ENCODE results near the gene MITF.

MITF gene, protein sequence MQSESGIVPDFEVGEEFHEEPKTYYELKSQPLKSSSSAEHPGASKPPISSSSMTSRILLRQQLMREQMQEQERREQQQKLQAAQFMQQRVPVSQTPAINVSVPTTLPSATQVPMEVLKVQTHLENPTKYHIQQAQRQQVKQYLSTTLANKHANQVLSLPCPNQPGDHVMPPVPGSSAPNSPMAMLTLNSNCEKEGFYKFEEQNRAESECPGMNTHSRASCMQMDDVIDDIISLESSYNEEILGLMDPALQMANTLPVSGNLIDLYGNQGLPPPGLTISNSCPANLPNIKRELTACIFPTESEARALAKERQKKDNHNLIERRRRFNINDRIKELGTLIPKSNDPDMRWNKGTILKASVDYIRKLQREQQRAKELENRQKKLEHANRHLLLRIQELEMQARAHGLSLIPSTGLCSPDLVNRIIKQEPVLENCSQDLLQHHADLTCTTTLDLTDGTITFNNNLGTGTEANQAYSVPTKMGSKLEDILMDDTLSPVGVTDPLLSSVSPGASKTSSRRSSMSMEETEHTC

DNA sequence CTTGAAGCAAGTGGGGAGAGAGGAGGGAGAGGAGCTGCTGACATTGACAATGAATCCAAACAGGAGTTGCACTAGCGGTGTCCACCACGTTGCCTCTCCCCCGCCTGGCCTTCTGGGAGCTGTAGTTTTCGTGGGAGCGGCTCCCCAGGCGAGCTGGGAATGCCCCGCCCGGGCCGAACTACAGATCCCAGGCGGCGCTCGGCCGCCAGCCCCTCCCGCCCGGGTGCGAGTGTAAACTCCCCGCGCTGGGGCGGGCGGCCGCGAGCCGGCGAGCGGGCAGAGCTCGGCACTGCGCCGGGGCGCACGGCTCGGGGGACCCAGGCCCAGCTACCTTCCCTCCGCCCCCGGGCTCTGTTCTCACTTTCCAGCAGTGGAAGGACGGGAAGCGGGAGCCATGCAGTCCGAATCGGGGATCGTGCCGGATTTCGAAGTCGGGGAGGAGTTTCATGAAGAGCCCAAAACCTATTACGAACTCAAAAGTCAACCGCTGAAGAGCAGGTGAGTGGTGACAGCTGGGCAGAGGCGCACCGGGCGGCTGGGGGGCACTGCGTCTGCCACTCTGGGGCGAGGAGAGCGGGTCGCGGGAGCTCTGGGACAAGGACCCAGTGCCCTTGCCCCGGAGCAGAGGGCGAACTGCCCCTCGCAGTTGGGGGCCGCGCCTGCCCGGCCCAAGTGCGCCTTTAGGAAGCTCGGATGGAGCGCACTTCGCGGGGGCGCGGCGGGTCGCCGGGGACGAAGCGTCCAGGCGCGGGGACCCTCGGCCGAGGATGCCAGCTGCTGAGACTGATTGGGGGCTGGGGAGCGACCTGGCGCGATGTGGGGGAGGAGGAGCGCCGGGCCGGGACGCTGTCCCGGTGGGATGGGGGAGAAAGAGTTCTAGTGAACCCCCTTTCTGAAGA, at the start of gene MITF:
Gene MITF, plus strand, starts transcription at position 261 of the 899 bp plus-strand sequence. Its CDS starts 134 bp downstream, at position 395.
- DNase-seq (ENCODE audit: low spot score), result peak; percentile 49

DNA sequence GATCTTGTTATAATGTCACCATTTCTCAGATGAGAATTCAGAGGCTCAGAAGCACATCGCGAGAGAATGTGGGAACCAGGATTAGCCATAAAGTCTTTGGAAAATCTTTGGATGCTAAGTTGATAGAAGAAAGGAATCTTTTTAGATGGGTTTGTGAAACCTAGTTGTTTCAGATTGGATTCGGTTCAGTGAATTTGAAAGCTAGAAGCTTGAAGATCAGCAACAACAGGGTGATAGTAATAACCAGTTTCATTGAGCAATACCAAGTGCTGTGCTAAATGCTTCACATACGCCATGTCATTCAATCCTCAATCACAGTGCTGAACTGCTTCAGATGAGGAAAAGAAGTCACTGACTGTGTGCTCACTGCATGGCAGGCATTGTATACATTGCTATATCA, 47.4 kb upstream of the MITF start:
- DNase-seq (ENCODE audit: low spot score), result no peak

DNA sequence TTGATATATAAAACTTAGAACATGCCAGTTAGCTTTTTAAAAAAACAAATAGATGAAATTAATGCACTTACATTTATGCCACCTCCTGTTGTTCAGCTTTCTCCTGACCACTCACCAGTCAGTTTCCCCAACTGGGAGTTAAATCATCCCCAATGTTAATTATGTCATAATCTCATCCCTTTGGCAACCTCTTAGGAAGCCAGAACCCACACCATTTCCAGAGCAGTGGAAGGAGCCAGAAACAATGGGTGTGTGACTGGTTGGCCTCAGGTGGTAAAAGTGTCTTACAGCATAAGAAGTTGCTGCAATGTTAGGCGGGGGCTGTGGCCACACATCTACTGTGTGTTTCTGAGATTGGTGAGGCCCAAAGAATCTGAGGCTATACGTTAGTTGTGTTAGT, 46.5 kb upstream of the MITF start:
- no peak for DNase-seq (ENCODE audit: low spot score)

DNA sequence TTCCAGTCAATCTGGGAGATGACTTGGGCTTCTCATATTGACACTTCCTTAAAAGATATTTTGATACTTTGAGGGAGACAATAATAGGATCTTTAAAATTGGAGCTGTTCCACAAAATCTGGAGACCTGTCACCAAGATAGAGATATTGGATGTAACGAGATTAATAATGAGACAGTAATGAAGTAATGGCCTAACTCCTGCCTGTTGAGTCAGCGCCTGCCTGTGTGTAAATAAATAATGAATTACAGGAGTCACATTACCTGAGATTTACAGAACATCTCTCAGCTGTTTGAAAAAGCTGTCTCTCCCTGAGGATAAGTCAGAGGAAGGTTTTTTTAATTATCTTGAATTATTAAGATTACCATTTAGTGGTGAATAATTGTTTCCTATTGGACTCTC, 43.8 kb upstream of the MITF start:
- DNase-seq (ENCODE audit: low spot score), result no peak

DNA sequence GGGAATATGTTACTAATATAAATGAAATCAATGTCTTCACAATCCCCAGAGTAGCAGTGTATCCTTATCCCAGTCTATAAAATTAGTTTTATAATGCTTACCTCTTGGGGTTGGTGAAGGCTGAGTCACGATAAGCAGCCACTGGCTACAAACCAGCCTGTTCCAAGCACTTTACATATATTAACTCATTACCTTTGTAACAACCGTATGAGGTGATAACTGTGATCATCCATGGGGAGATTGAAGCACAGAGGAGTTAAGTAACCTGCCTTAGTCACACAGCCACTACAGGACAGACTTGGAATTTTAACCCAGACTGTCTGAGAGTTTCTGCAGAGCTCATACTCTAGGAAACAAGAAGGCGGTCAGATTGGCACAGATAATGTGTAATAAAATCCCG, 43.3 kb upstream of the MITF start:
- no peak for DNase-seq (ENCODE audit: low spot score)

DNA sequence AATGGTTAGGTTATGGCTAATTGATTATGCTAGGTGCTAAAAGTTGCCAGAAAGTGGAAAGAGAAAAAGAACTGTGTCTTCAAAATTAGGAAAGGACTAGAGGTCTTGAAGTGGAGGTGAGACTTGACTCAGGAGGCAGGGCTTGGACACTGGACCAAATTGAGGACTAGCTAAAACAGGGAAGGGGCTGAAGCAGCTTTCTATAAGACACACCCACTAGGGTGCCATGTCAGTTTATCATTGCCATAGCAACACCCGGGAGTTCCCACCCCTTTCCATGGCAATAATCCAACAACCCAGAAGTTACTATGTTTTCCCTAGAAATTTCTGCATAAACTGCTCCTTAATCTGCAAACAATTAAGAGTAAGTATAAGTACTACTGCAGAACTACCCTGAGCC, 42.9 kb upstream of the MITF start:
- no peak for DNase-seq (ENCODE audit: low spot score)

DNA sequence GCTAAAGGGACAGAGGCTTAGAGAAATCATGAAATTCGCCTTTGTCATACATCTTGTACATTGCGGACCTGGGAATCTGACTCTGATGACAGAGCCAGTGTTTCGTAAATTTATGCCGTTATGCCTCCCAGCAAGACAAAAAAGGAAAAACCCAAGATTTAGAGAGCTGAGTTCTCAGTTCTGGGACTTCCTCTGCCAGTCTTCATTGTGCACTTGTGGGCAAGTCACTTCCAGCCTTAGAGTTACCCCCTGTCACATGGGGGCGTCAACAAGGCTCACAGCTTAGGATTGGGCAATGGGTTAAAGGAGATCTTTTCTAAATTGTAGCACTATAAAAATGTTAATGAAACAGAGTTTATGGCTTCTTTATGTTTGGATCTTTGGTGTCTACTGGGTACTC, 41.9 kb upstream of the MITF start:
- DNase-seq (ENCODE audit: low spot score), result no peak

DNA sequence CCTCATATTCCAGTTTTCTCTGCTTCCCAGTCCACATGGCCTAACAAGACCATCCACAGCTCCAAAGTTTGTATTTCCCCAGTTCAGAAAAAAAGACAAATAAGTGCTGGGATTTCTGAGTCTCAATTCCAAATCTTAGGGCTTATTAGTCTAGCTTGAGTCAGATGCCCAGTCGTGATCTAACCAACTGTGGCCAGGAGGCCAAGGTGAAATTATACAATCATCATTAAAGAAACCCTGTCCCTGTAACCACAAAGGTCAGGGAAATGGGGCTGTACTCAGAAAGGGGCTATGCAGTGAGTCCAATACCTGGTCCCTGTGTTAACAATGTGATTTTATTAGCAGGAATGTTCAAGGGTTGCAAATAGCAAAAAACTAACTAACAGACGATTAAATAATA, 40.5 kb upstream of the MITF start:
- no peak for DNase-seq (ENCODE audit: low spot score)

DNA sequence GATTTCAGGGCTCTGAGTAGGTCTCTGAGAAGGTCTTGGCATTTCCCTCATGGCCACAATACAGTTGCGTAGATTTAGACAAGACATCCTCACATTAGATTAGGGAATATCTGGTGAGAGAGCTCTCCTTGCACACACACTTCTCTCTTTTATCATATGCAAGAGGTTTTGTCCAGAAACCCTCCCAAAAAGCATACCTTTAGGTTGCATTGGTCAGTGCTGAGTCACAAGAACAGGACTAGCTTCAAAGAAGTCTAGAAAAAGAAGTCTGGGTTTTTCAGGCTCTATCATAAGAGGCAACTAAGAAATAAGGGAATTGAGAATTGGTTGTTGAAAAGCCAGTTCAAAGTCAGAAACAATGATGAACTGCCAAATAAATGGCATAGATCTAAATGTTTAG, 40.1 kb upstream of the MITF start:
- no peak for DNase-seq (ENCODE audit: low spot score)

DNA sequence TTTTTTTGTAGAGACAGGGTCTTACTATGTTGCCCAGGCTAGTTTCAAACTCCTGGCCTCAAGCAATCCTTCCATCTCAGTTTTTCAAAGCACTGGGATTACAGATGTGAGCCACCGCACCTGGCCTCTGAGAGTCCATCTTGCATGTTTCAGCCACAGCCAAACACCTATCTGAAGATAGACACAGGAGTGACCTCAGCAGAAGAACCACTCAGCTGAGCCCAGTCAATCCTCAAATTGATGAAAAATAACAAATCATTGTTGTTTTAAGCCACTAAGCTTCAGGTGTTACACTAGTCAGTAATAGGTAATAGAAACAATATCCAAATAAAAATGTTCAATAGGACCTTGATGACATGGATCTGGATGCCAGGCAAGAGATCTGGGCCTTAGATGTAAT, 38.3 kb upstream of the MITF start:
- DNase-seq (ENCODE audit: low spot score), result no peak

DNA sequence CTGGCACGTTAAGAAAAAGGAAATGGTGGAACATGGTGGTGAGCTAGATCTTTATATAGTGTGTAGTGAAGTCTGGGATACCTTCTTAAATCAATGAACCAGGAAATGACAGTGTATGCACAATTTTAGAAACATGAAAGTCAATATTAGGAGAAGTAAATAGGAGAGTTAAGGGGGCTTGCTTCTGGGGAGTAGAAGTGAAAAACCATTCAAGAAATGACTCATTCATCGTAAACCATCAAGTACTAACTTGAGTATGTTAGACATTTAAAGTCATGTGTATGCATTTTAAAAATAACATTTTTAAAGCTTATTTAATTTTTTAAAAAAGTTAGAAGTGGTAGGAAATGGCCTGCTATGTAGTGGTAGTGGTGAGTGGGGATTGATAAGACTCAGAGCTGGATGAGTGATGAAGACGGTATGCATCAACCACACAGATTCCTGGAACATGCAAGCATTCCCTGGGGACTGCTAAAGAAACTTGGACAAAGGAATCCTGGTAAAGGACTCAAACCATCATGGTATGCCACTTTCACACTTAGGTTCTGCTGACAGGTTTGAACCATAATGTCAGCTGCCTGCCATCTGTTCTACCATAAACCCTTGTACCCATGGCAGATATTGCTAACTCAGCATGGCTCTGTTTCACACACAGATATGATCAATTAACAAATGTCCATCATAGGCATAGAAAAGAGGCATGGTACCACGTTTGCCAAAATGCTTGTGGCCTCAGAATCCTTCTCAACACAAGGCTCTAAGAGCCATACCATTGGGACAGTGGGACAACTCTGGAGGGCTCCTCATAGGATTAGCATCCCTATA, 28.9 kb upstream of the MITF start:
- DNase-seq (ENCODE audit: low spot score), result no peak

DNA sequence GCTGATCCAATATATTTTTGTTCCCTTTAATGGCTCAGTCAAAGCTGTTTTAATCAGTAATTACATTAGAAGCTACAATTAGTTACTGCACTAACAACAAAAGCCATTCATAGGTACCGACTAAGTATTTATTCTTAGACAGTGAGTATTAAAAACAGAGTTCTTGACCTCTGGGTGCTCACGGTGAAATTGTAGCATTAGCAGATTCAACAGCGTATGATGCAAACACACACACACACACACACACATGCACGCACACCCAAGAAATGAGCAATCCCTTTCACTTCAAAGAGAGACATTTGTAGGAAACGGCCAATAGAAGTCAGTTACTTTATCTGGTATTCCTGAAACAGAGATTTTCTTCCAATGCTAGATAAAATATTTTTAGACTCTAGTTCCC, 27.0 kb upstream of the MITF start:
- no peak for DNase-seq (ENCODE audit: low spot score)

DNA sequence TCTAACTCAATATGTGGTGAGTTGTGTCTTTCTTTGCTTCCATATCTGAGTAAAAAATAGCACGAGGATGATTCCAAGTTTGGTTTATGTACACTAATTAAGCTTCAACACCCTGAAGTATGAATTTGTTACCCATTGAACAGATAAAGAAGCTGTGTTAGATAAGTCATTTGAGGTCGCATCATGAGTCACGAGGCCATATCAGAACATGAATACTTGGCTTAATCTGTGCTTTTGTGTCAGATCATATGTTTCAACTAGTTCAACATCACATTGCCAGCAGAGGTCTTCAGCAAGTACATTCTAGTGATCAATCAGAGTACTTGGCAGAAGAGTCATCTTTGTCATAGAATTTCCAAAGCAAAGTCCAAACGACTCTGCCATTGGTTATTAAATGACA, 26.3 kb upstream of the MITF start:
- DNase-seq (ENCODE audit: low spot score), result no peak

DNA sequence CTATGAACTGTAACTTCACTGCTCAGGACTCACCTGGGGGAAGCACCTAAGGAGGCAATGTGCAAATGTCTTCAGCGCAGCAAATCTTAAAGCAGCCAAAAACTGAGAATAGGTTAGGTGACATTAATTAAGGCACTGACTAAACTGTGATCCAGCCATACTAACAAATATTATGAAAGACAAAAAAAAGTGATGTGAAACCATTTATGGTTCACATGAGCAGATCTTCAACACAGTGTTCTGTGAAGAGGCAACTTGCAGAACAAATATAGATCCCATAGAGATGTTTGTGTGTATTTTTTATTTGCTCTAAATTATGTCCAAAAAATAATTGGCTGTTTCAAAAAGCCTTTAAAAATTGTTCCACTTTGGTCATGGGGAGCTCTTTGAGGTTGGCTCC, 24.1 kb upstream of the MITF start:
- no peak for DNase-seq (ENCODE audit: low spot score)

DNA sequence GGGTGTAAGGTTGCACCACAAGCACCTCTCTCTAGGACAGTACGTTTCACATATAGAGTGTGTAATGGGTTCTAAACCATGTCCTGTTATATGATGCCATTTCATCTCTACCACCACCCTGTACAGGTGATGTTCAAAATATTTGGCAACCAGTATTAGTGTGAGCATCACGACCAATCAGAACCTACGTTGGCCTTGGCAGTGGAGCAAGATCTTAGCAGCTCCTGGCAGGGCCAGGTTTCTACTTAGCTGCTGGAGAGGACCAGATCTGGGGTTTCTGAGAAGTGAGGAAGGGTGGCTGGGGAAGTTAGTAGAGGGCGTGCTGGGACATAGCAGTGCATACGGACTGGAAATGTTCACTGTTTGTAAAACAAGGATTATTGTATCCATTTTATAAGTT, 23.1 kb upstream of the MITF start:
- no peak for DNase-seq (ENCODE audit: low spot score)

DNA sequence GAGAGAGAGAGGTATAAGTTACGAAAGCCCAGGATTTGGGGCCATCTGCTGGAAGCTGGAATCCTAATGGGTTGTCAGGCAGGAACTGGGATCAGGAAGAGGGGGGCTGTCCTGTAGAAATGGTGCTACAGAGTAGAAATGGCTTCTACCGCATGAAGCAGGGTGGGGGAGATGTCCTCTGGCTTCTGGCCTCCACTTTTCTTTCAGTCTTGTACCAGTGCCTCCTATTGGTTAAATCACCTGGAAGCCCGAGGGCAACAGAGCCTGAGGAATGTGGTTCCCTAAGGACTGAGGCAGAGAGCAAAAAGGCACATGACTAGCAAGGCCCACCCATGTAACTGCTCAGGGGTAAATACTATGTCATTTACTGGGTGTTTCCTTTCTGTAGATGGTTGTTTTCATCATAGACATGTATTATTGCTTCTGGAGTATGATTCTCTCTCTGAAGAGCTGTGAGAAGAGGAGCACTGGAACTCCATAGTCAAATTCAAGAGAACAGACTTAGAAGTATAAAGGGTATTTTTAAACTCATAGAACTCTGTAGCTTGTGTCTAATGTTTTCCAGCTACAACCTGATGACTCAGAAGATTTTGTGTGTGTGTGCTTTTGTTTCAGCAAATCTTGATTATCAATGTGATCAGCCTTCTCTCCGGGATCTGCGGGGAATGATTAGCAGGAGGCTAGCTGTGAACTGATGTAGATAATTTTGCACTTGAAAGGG, 20.2 kb upstream of the MITF start:
- DNase-seq (ENCODE audit: low spot score), result no peak

DNA sequence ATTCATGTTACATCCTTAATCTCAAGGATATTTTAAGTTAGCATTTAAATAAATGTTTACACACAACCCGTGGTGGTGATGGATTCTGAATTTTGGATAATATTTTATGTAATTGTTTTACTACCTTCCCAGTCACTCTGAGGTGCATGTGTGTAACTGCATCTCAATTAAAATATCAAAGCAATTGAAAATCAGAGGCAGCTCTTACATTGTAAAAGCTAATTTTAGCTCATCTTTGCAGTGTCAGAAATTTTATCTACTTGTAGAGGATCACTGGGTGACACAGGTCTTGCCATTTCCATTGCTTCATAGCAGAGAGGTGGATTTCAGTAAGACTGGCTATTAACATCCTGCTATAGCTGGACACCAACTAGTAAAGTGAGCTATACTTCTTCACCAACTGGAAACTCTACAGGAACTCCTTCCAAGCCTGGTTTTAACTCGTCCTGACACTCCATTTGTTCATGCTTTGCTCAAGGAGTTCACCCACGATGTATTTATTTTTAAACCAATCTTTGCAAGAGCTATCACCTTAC, 19.6 kb upstream of the MITF start:
- DNase-seq (ENCODE audit: low spot score), result no peak

DNA sequence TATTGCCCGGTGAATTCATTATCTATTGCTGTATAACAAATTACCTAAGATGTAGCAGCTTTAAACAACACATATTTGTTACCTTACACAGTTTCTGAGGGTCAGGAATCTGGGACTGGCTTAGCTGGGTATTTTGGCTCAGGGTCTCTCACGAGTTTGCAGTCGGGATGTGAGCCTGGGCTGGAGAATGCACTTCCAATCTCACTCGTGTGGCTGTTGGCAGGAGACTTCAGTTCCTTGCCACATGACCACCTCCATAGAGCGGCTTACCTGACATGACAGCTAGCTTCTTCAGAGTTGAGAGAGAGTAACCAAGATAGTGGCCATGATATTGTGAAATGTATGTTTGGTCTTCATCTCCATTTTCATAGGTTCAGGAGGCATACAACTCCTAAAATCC, 18.4 kb upstream of the MITF start:
- no peak for DNase-seq (ENCODE audit: low spot score)

DNA sequence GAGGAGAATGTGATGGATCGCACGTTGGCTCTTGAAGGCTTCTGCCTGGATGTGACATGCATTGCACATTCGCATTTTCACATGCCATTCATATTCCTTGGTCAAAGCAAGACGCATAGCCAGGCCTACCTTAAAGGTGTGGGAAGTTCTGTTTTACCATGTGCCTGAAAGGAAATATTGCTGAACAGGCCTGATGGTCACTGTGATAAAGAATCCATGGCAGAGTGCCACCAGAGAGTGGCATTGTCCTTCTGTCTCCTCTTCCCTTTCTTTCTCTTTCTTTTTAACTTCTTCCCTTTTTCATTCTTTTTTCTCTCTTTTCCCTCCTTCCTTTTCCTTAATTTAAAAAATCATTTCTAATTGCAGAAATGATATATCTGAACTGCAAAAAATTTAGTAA, 15.9 kb upstream of the MITF start:
- no peak for DNase-seq (ENCODE audit: low spot score)

DNA sequence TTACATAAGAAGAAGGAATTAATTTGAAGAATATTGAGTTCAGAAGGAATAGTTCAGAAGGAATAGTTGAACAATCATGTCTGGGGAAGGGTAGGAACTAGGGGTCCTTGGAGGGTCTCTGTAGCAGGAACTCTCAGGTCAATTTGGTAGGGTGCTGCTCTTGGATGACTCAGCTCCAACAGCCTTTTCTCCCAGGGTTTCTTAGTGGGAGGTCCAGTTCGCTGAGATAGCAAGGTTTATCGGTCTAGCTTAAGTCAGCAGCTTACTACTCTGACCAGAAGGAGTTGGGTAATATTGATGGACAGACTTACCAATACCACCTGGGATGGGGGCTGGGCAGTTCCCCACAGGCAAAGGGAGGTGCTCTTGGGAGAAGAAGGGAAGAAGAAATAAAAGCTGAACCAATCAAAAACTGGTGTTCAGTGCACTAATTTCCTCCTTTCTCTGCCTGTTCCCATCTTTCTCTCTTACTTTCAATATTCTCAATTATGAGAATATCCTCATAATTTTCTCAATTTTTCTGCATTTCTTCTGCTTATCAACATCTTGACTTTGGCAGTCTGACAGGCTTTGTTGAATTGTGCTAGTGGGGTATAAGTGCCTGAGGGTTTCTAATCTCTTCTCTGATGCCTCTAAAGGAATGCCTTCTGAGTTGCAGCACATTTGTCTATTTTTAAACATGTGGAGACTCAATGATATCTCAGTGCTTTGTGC, 14.4 kb upstream of the MITF start:
- no peak for DNase-seq (ENCODE audit: low spot score)
